ENCODE measurements around the gene NEURL4. TPM values are rescaled to one million over a fixed set of nuclear protein-coding genes. Genes with fewer than 3 reads are reported as not detected.

NEURL4 gene
- total RNA-seq, 4 donors from 2014 or later = 12.4 to 64.7 (median 34.1) TPM

- peak; percentile 72 to 90 (median 85) for TF ChIP-seq CTCF (IDR thresholded peaks at IDR 0.05)
- TF ChIP-seq POLR2A (IDR thresholded peaks at IDR 0.05) = no peak
- no peaks in the 10 kb centered on the region for H3K9me3 ChIP-seq
Observed at GRCh38 chr17:7356072-7356549, 27.0 kb upstream of the NEURL4 start.

GRCh38 chr17:7355573-7355972, 26.4 kb upstream of the NEURL4 start:
- Histone ChIP-seq H3K4me3 (no peak overlapping the region), H3K27me3 (no peaks in the 10 kb centered on the region), H3K36me3 (no peaks in the 10 kb centered on the region), H3K27ac (peak overlapping the region; percentile 34 to 57), H3K9me3 (no peaks in the 10 kb centered on the region), H3K4me1 (peaks cover 0 to 8% of the 10 kb centered on the region in 2 donors)
- TF ChIP-seq POLR2A (IDR thresholded peaks at IDR 0.05) (no peak), CTCF (IDR thresholded peaks at IDR 0.05) (no peak)
- intact Hi-C loops (cut with DNase I; ENCODE audit: low total_unique reads) = loop anchor here (10.0 kb wide), 1 partner anchor 229 kb away; the partner anchor contains the start of gene MPDU1
- no peak for DNase-seq

More at GRCh38 chr17:7356072-7356549, 27.0 kb upstream of the NEURL4 start:
- DNase-seq = peak; percentile 77
- peak overlapping the region; percentile 34 to 57 for H3K27ac ChIP-seq
- no peak overlapping the region for H3K4me3 ChIP-seq
- H3K4me1 ChIP-seq = peaks cover 0 to 8% of the 10 kb centered on the region in 2 donors
- intact Hi-C loops (cut with DNase I; ENCODE audit: low total_unique reads) = loop anchor here (10.0 kb wide), 1 partner anchor 229 kb away; the partner anchor contains the start of gene MPDU1
- no peaks in the 10 kb centered on the region for H3K36me3 ChIP-seq
- H3K27me3 ChIP-seq = no peaks in the 10 kb centered on the region

GRCh38 chr17:7355053-7355452, 25.9 kb upstream of the NEURL4 start, which contains the start of gene TMEM95:
Gene TMEM95 (plus strand): TSS chr17:7355156. CDS start chr17:7355205, 49 bp downstream.
- H3K36me3 ChIP-seq = no peaks in the 10 kb centered on the region
- H3K9me3 ChIP-seq = no peaks in the 10 kb centered on the region
- intact Hi-C loops (cut with DNase I; ENCODE audit: low total_unique reads) = loop anchor here (10.0 kb wide), 1 partner anchor 230 kb away; the partner anchor contains the start of gene MPDU1
- DNase-seq = no peak
- no peak within 1 kb of the TSS for H3K4me3 ChIP-seq
- H3K27ac ChIP-seq = peak within 1 kb of the TSS; percentile 57 to 97
- TF ChIP-seq CTCF (IDR thresholded peaks at IDR 0.05) (no peak), POLR2A (IDR thresholded peaks at IDR 0.05) (no peak)
- H3K4me1 ChIP-seq = peaks cover 0 to 8% of the 10 kb centered on the region in 2 donors
- H3K27me3 ChIP-seq = no peaks in the 10 kb centered on the region

- peak overlapping the region in 1 of 2 donors; percentile 34 for H3K27ac ChIP-seq
Observed at GRCh38 chr17:7354262-7354843, 25.2 kb upstream of the NEURL4 start.

More at GRCh38 chr17:7354262-7354843, 25.2 kb upstream of the NEURL4 start:
- Histone ChIP-seq H3K4me3 (no peak overlapping the region), H3K27me3 (no peaks in the 10 kb centered on the region), H3K9me3 (no peaks in the 10 kb centered on the region), H3K36me3 (no peaks in the 10 kb centered on the region), H3K4me1 (peaks cover 0 to 8% of the 10 kb centered on the region in 2 donors)
- TF ChIP-seq CTCF (IDR thresholded peaks at IDR 0.05) (no peak), POLR2A (IDR thresholded peaks at IDR 0.05) (no peak)
- intact Hi-C loops (cut with DNase I; ENCODE audit: low total_unique reads) = loop anchor here (10.0 kb wide), 1 partner anchor 230 kb away; the partner anchor contains the start of gene MPDU1
- DNase-seq = no peak
